HG03196 (cell line): ENCODE data around the gene PLEKHH3.

Experiments used
- ATAC-seq: cut with Tn5 transposase; IDR thresholded peaks from one replicate; pipeline ENCODE4 v1.9.1; 2021; ENCODE audit not compliant: unreplicated experiment

The PLEKHH3 gene

GRCh38 chr17:42676424-42677011 lies at the start of gene PLEKHH3:
PLEKHH3 (minus strand) TSS chr17:42676994; CDS start chr17:42676563, 431 bp downstream.
- no peak for ATAC-seq

GRCh38 chr17:42725143-42725542 lies 48.3 kb upstream of the PLEKHH3 start:
- ATAC-seq: no peak

- ATAC-seq: no peak
Observed at GRCh38 chr17:42723636-42724035, 46.8 kb upstream of the PLEKHH3 start.

- no peak for ATAC-seq
Observed at GRCh38 chr17:42720996-42721583, 44.3 kb upstream of the PLEKHH3 start.

GRCh38 chr17:42709561-42709960 lies 32.8 kb upstream of the PLEKHH3 start:
- no peak for ATAC-seq

- no peak for ATAC-seq
Observed at GRCh38 chr17:42708588-42708987, 31.8 kb upstream of the PLEKHH3 start.

- no peak for ATAC-seq
Observed at GRCh38 chr17:42706732-42707131, 29.9 kb upstream of the PLEKHH3 start.

GRCh38 chr17:42704837-42705494 lies 28.2 kb upstream of the PLEKHH3 start:
- ATAC-seq: peak; percentile 53

- no peak for ATAC-seq
Observed at GRCh38 chr17:42704490-42704836, 27.7 kb upstream of the PLEKHH3 start.

- ATAC-seq: no peak
Observed at GRCh38 chr17:42702446-42702845, 25.7 kb upstream of the PLEKHH3 start.

- ATAC-seq: no peak
Observed at GRCh38 chr17:42700586-42701289, 23.9 kb upstream of the PLEKHH3 start.

- ATAC-seq: no peak
Observed at GRCh38 chr17:42699415-42699740, 22.6 kb upstream of the PLEKHH3 start.

GRCh38 chr17:42698736-42699414 lies 22.1 kb upstream of the PLEKHH3 start:
- ATAC-seq: no peak

GRCh38 chr17:42697108-42697811 lies 20.5 kb upstream of the PLEKHH3 start:
- ATAC-seq: no peak

- ATAC-seq: no peak
Observed at GRCh38 chr17:42695500-42695899, 18.7 kb upstream of the PLEKHH3 start.

GRCh38 chr17:42694524-42694923 lies 17.7 kb upstream of the PLEKHH3 start:
- no peak for ATAC-seq

GRCh38 chr17:42692489-42692888 lies 15.7 kb upstream of the PLEKHH3 start:
- no peak for ATAC-seq

- no peak for ATAC-seq
Observed at GRCh38 chr17:42691021-42691545, 14.3 kb upstream of the PLEKHH3 start.

- no peak for ATAC-seq
Observed at GRCh38 chr17:42690596-42690995, 13.8 kb upstream of the PLEKHH3 start.

GRCh38 chr17:42687707-42688320 lies 11.0 kb upstream of the PLEKHH3 start:
- ATAC-seq: no peak
